Measurements from ENCODE around the gene SCGB1D1.

DNA sequence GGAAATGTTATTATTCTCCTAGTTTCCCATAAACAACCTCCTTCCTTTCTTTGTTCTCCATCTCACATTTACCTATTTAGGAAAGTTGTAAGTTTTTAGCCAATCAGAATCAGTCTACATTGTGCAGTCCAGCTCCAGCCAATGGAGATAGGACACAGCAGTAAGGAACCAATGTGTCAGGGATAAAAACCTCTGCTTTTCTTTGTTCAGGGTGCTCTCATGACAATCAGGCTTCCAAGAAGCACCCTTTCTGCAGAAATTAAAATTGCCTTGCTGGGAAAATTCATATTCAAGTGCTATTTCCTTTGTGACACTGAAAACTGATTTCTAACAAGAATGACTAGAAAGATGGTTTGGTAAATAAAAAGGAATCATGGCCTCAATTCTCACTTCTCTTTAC lies 33.1 kb downstream of the SCGB1D1 start:
- TF ChIP-seq, protein P1, sequence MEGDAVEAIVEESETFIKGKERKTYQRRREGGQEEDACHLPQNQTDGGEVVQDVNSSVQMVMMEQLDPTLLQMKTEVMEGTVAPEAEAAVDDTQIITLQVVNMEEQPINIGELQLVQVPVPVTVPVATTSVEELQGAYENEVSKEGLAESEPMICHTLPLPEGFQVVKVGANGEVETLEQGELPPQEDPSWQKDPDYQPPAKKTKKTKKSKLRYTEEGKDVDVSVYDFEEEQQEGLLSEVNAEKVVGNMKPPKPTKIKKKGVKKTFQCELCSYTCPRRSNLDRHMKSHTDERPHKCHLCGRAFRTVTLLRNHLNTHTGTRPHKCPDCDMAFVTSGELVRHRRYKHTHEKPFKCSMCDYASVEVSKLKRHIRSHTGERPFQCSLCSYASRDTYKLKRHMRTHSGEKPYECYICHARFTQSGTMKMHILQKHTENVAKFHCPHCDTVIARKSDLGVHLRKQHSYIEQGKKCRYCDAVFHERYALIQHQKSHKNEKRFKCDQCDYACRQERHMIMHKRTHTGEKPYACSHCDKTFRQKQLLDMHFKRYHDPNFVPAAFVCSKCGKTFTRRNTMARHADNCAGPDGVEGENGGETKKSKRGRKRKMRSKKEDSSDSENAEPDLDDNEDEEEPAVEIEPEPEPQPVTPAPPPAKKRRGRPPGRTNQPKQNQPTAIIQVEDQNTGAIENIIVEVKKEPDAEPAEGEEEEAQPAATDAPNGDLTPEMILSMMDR (IDR thresholded peaks at IDR 0.05) = no peak
- TF ChIP-seq POLR2A (IDR thresholded peaks at IDR 0.05) = no peak
